GM18858 (cell line): Measurements from ENCODE around the gene SAT1.
"Not testable (repeated sequence)": the region's sequence is repeated elsewhere in the genome, so short reads cannot be mapped to it uniquely, and the experiment has no call there.

Experiments
- ATAC-seq: cut with Tn5 transposase; IDR thresholded peaks from one replicate; pipeline ENCODE4 v1.9.1; 2021; ENCODE audit not compliant: unreplicated experiment

SAT1 gene

GRCh38 chrX:23782863-23783588 is at the start of gene SAT1:
TSS of gene SAT1 (plus strand) at chrX:23783173. CDS start at chrX:23783352, 179 bp downstream.
- ATAC-seq: peak; percentile 64

- no peak for ATAC-seq
Observed at GRCh38 chrX:23736030-23736429, 46.9 kb upstream of the SAT1 start.

GRCh38 chrX:23737413-23737812 is 45.6 kb upstream of the SAT1 start:
- no peak for ATAC-seq

- ATAC-seq: no peak
Observed at GRCh38 chrX:23742174-23742696, 40.7 kb upstream of the SAT1 start.

GRCh38 chrX:23742697-23743622 is 40.0 kb upstream of the SAT1 start, which contains the start of gene ACOT9:
TSS of gene ACOT9 (minus strand) at chrX:23743276. CDS start at chrX:23743144, 132 bp downstream.
- peak; percentile 89 for ATAC-seq

- not testable (repeated sequence) for ATAC-seq
Observed at GRCh38 chrX:23743623-23743971, 39.4 kb upstream of the SAT1 start.

- ATAC-seq: no peak
Observed at GRCh38 chrX:23745786-23746185, 37.2 kb upstream of the SAT1 start.

- no peak for ATAC-seq
Observed at GRCh38 chrX:23749129-23749528, 33.8 kb upstream of the SAT1 start.

GRCh38 chrX:23749576-23749975 is 33.4 kb upstream of the SAT1 start:
- ATAC-seq: no peak

GRCh38 chrX:23752740-23753415 is 30.1 kb upstream of the SAT1 start:
- ATAC-seq: no peak

- ATAC-seq: no peak
Observed at GRCh38 chrX:23754664-23755063, 28.3 kb upstream of the SAT1 start.

GRCh38 chrX:23756165-23756564 is 26.8 kb upstream of the SAT1 start:
- ATAC-seq: peak; percentile 77

GRCh38 chrX:23759821-23760220 is 23.2 kb upstream of the SAT1 start:
- ATAC-seq: no peak

GRCh38 chrX:23764188-23764984 is 18.6 kb upstream of the SAT1 start:
- ATAC-seq: no peak

- ATAC-seq: no peak
Observed at GRCh38 chrX:23765449-23765848, 17.5 kb upstream of the SAT1 start.

GRCh38 chrX:23765868-23766267 is 17.1 kb upstream of the SAT1 start:
- ATAC-seq: no peak

GRCh38 chrX:23766650-23767551 is 16.1 kb upstream of the SAT1 start:
- peak; percentile 64 for ATAC-seq

- ATAC-seq: no peak
Observed at GRCh38 chrX:23770142-23770541, 12.8 kb upstream of the SAT1 start.

- not testable (repeated sequence) for ATAC-seq
Observed at GRCh38 chrX:23771086-23771485, 11.9 kb upstream of the SAT1 start.
